Activated naive CD8-positive, alpha-beta T cell treated with anti-CD3 and anti-CD28 coated beads, Interleukin-2, amount 10 ng/mL, durations not matched to agents 7 days and 5 days (primary cell): Measurements from ENCODE around the gene LHX1. TPM values are rescaled to one million over a fixed set of nuclear protein-coding genes. Genes with fewer than 3 reads are reported as not detected.

Experiments used
- ATAC-seq: fragments of 150-1000 bp; cut with Tn5 transposase; one replicate; pipeline ENCODE4 v1.10.0; 2021; ENCODE audit warnings: low read depth, moderate library complexity
- POLR2A ChIA-PET: fragments of 350-600 bp; sonication (Branson Sonifier 250); formaldehyde crosslinking; loops from one replicate; lab custom pipeline; 2021; ENCODE audit warnings: antibody characterized with exemption; lab: Charles Lee
- DNase-seq: peaks from one replicate; pipeline ENCODE4 v3.0.0; 2021
- H3K27ac Mint-ChIP-seq: one replicate; pipeline ENCODE4 v1.8.0; 2022; ENCODE audit warnings: mild to moderate bottlenecking, mixed read lengths
- H3K27me3 Mint-ChIP-seq: one replicate; pipeline ENCODE4 v1.8.0; 2022; ENCODE audit warnings: mild to moderate bottlenecking, moderate library complexity, mixed read lengths
- H3K36me3 Mint-ChIP-seq: one replicate; pipeline ENCODE4 v1.8.0; 2021; ENCODE audit warnings: mild to moderate bottlenecking, mixed read lengths
- H3K4me1 Mint-ChIP-seq: one replicate; pipeline ENCODE4 v1.8.0; 2021; ENCODE audit warnings: mixed read lengths
- H3K4me3 Mint-ChIP-seq: one replicate; pipeline ENCODE4 v1.8.0; 2022; ENCODE audit warnings: mild to moderate bottlenecking, moderate library complexity, mixed read lengths
- H3K9me3 Mint-ChIP-seq: one replicate; pipeline ENCODE4 v1.8.0; 2021; ENCODE audit warnings: mixed read lengths
- total RNA-seq, 2 experiments: library from RNA; stranded (reverse); gene quantifications; one replicate each; pipeline ENCODE4 v1.2.3, GENCODE V29; 2021

The LHX1 gene
- total RNA-seq, 2 experiments from 2014 or later = not detected

DNA sequence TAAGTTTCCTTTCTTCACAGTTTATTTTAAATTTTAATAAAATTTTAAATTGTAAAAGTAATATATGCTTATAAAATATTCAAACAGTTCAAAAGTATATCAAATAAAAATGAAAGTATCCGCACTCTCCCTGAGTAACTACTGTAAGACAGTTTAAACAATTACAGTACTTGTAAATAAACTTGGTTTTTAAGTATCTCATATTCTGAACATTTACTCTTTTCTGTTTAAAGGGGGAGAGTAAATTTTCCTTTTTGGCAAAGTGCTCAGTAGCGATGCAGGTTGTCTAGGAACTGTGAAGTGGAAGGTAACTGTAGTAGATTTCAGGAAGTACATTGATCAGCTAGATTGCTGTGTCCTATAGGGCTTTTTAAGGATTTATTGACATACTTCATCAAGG lies 40.3 kb downstream of the LHX1 start:
- Mint-ChIP-seq H3K27me3 (no peaks in the 10 kb centered on the region), H3K27ac (no peak overlapping the region), H3K4me1 (peaks cover 8% of the 10 kb centered on the region), H3K4me3 (no peak overlapping the region), H3K36me3 (peaks cover 5% of the 10 kb centered on the region), H3K9me3 (no peaks in the 10 kb centered on the region)
- DNase-seq (no peak), ATAC-seq (no peak)
- POLR2A ChIA-PET = no interaction called here

DNA sequence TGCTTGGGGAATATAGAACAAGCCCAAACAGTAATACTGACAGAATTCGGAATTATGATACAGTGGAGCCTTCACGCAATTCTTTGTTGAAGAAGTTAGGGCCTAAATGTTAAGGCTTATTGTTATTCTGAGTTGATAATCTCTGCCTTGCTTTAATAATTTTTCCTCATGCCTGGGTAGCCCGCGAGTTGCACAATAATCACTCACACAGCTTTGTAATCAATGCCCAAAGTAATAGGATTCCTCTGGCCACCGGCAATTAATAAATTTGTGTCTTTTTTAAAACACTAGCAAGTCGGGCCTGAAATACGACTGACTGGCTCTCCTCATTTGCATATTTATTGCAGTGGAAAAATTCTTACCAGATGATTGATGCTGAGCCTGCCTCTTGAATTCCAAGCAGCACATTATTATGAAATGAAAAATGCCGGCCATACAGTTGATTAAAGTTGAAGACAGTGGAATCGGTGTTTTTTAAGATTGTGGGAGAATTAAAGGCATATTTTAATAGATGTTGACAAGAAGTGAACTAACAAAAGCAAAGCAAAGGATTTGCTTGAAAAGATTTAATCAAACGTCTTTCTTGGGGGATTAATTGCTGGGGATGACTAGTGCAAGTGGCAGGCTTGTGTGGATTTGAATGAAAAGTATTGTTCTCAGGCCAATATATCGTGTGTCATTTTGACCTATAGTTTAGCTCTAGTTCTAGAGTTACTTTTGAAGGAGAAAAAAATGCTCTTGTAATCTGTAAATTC lies 41.7 kb downstream of the LHX1 start:
- DNase-seq (no peak), ATAC-seq (no peak)
- H3K4me1 Mint-ChIP-seq = peaks cover 7% of the 10 kb centered on the region
- no peak overlapping the region for H3K27ac Mint-ChIP-seq
- peaks cover 7% of the 10 kb centered on the region for H3K36me3 Mint-ChIP-seq
- no peaks in the 10 kb centered on the region for H3K9me3 Mint-ChIP-seq
- no peaks in the 10 kb centered on the region for H3K27me3 Mint-ChIP-seq
- no peak overlapping the region for H3K4me3 Mint-ChIP-seq
- POLR2A ChIA-PET = no interaction called here

DNA sequence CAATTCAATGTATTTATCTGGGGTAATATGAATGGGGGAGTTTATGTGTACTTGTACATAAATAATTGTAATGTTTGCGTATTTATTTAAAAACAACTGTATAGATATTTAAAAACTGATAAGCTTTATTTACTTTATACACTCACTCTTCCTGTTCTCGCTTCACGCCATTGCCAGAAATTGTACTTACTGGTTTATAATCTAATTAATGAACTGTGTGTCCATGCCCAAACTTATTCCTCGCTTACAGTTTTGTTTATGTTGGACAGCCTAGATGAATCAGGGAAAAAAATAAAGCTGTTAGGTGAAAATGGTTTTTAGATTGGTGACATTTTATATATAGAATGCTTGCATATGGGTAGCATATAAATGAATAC lies 42.3 kb downstream of the LHX1 start:
- no peak overlapping the region for H3K27ac Mint-ChIP-seq
- H3K27me3 Mint-ChIP-seq = no peaks in the 10 kb centered on the region
- no peaks in the 10 kb centered on the region for H3K9me3 Mint-ChIP-seq
- peaks cover 7% of the 10 kb centered on the region for H3K36me3 Mint-ChIP-seq
- no peak for DNase-seq
- POLR2A ChIA-PET = no interaction called here
- H3K4me3 Mint-ChIP-seq = no peak overlapping the region
- ATAC-seq = no peak
- H3K4me1 Mint-ChIP-seq = peaks cover 12% of the 10 kb centered on the region

DNA sequence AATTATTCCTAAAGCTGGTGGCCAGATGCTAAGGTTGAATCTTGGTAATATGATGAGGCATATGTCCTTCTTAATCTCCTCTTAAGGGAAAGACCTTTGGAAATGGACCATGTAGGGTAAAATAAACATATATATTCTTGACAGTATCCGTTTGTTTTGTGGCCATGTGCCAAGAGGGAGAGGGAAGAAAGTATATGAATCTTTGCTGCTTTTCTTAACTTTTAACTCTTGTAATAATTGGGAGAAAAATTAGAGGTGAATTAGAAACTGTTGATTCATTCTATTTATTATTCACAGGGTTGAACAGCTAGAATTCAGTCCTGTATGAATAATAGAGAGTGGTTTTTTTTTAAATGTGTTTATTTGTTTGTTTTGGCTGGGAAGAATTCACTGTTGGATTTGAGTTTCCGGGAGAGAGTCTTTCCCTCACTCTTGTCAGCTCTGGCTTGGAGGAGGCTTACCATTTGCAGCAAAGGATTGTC lies 43.0 kb downstream of the LHX1 start:
- Mint-ChIP-seq H3K36me3 (peaks cover 7% of the 10 kb centered on the region), H3K27ac (no peak overlapping the region), H3K27me3 (no peaks in the 10 kb centered on the region), H3K4me1 (peaks cover 11% of the 10 kb centered on the region), H3K4me3 (no peak overlapping the region), H3K9me3 (no peaks in the 10 kb centered on the region)
- ATAC-seq (no peak), DNase-seq (no peak)
- POLR2A ChIA-PET = no interaction called here

DNA sequence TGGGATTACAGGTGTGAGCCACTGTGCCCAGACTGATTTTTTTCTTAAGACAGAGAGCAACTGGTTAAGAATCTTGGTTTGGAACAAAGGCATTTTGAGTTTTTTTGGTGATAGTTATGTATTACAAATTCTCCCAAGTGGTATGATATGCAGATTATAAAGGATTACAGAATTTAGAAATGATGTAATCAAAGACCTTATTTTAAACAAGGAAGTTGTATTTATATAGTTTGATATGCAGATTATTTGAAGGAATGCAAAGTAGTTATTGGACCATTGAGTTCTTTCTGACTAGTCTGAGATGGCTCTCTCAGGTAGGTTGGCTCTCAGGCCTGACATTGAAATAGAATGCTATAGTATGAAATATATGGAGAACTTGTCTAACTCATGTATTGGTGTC lies 46.3 kb downstream of the LHX1 start:
- Mint-ChIP-seq H3K36me3 (peaks cover 16% of the 10 kb centered on the region), H3K27me3 (no peaks in the 10 kb centered on the region), H3K4me3 (no peak overlapping the region), H3K27ac (no peak overlapping the region), H3K4me1 (peaks cover 11% of the 10 kb centered on the region), H3K9me3 (no peaks in the 10 kb centered on the region)
- POLR2A ChIA-PET = no interaction called here
- ATAC-seq = no peak
- DNase-seq = no peak

DNA sequence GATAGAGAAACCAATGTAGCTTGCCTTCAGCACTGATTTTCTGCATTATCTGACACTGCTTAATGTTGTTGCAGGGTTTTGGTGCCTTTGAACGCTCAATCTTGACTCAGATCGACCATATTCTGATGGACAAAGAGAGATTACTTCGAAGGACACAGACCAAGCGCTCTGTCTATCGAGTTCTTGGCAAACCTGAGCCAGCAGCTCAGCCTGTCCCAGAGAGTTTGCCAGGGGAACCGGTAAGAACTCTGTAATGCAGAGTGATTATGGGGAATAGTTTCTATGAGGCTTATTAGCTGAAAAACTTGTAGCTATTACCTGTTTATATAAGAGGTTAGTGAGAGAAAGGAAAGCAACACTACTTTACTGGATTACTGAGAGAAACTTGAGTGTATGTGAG lies 51.9 kb downstream of the LHX1 start:
- POLR2A ChIA-PET = no interaction called here
- DNase-seq (no peak), ATAC-seq (no peak)
- no peaks in the 10 kb centered on the region for H3K9me3 Mint-ChIP-seq
- no peak overlapping the region for H3K4me3 Mint-ChIP-seq
- peaks cover 29% of the 10 kb centered on the region for H3K36me3 Mint-ChIP-seq
- H3K27me3 Mint-ChIP-seq = no peaks in the 10 kb centered on the region
- H3K27ac Mint-ChIP-seq = no peak overlapping the region
- H3K4me1 Mint-ChIP-seq = peaks cover 5% of the 10 kb centered on the region

DNA sequence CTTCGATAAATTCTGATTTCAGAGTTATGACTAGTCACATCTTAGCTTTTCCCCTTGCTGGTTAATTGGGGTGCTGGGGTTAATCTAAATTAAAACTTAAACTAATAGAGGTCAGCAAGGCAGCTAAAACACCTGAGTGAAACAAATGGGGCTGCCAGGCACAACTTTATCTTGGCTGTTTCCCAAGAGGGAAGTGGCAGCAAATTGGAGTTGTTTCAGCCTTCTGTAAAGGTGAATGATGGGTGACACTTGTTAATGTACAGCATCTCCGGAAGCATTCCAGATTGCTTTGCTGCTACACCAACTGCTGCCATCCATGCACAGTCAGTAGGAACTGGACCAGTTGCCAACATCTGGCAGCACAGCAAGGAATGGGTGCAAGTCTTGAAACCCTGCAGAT lies 55.4 kb downstream of the LHX1 start:
- Mint-ChIP-seq H3K27me3 (no peaks in the 10 kb centered on the region), H3K4me1 (peaks cover 4% of the 10 kb centered on the region), H3K9me3 (no peaks in the 10 kb centered on the region), H3K27ac (no peak overlapping the region), H3K4me3 (no peak overlapping the region), H3K36me3 (peaks cover 51% of the 10 kb centered on the region)
- POLR2A ChIA-PET = no interaction called here
- DNase-seq (no peak), ATAC-seq (no peak)

DNA sequence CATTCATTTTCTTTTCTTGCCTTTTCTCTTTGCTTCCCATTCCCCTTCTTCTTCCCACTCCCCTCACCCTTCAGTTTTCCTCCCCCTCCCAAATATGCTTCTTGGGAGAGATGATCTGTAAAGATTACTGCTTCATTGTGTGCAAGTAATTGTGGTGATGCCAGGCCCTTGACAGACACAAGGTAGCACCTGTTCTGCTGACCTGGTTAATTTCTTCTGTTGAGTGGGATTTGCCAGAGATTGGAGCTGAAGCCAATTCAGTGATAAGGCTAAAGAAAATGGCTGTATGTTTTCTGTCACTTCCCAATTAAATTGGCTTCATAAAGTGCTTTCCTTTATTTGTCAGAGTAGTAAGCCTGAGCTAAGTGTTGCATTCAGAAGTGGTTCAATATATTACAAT lies 56.0 kb downstream of the LHX1 start:
- H3K9me3 Mint-ChIP-seq = no peaks in the 10 kb centered on the region
- H3K4me3 Mint-ChIP-seq = no peak overlapping the region
- H3K27ac Mint-ChIP-seq = no peak overlapping the region
- no peaks in the 10 kb centered on the region for H3K27me3 Mint-ChIP-seq
- peaks cover 4% of the 10 kb centered on the region for H3K4me1 Mint-ChIP-seq
- ATAC-seq = no peak
- peaks cover 56% of the 10 kb centered on the region for H3K36me3 Mint-ChIP-seq
- POLR2A ChIA-PET = no interaction called here
- DNase-seq = no peak

Other genes starting within 250 kb of the LHX1 start
- 10 to 100 TPM; 67.1 to 71.6 TPM for gene AATF, start 11.5 kb downstream of the LHX1 start, total RNA-seq